HepG2 (cell line): ENCODE data around the gene TDRD5. TPM values are rescaled to one million over a fixed set of nuclear protein-coding genes. Genes with fewer than 3 reads are reported as not detected.

ENCODE experiments used
- ATAC-seq: fragments of 200-7000 bp; cut with Tn5 transposase; 3 replicates; pipeline ENCODE4 v1.9.1; 2020; ENCODE audit warnings: mild to moderate bottlenecking, moderate library complexity
- BruUV-seq: library from RNA; stranded (reverse); fragments of 400-500 nt; replicated peaks from 2 replicates; lab custom pipeline; 2021; lab: Mats Ljungman, UMichigan
- CTCF ChIA-PET: fragments of 300-600 bp; formaldehyde crosslinking; extraction: SDS; loops from one replicate; lab custom pipeline; 2021; ENCODE audit warnings: low total read pairs, inconsistent platforms, low intra/inter-chr PET ratio; lab: Yijun Ruan, JAX
- POLR2A ChIA-PET: fragments of 350-600 bp; sonication (Branson Sonifier 250); formaldehyde crosslinking; loops from one replicate; lab custom pipeline; 2020; ENCODE audit warnings: antibody characterized with exemption, inconsistent platforms; lab: Yijun Ruan, JAX
- DNase-seq: peaks from one replicate; pipeline ENCODE4 v3.0.0-alpha.2; 2015; ENCODE audit warnings: low spot score
- FAIRE-seq: peaks from 3 replicates; lab custom pipeline; 2011; peaks lifted over from hg19 to GRCh38; lab: Jason Lieb, UNC
- H2AFZ ChIP-seq: one replicate; pipeline ENCODE4 v1.6.1; 2011; ENCODE audit warnings: low read length, inconsistent platforms
- H3K27ac ChIP-seq: fragments of 300-600 bp; 3 replicates; pipeline ENCODE4 v1.8.0; 2011; ENCODE audit warnings: mixed run types, mild to moderate bottlenecking, mixed read lengths, low read length, inconsistent platforms; ENCODE audit not compliant: insufficient read depth; ENCODE audit errors: extremely low read length
- H3K27me3 ChIP-seq, 2 experiments: fragments of 200-600 bp in 1 of 2; 2 replicates in 1 of 2; 3 replicates in 1 of 2; pipeline versions ENCODE4 v1.6.0 to v1.8.0; 2011; ENCODE audit warnings: low read length in 2 of 2, mild to moderate bottlenecking in 2 of 2, moderate library complexity in 2 of 2, inconsistent platforms in 1 of 2; ENCODE audit not compliant: insufficient read depth in 2 of 2, control insufficient read depth in 1 of 2
- H3K36me3 ChIP-seq, 2 experiments: fragments of 200-600 bp in 1 of 2; replicated peaks in 1 of 2; 2 replicates in 1 of 2; 3 replicates in 1 of 2; pipeline versions ENCODE4 v1.5.1 to v1.8.0; 2011; ENCODE audit warnings: low read length in 2 of 2, inconsistent platforms in 1 of 2; ENCODE audit not compliant: insufficient read depth in 2 of 2, control insufficient read depth in 1 of 2
- H3K4me1 ChIP-seq: 2 replicates; pipeline ENCODE4 v1.5.1; 2012; ENCODE audit warnings: low read length, inconsistent platforms; ENCODE audit not compliant: insufficient read depth
- H3K4me2 ChIP-seq: 2 replicates; pipeline ENCODE4 v1.6.0; 2011; ENCODE audit warnings: low read depth, low read length, inconsistent platforms
- H3K4me3 ChIP-seq, 3 experiments: fragments of 200-600 bp in 1 of 3; sonication (generic), shearing (Covaris generic) in 1 of 3; replicated peaks in 1 of 3; 2 replicates each; pipeline ENCODE4 v1.5.1; 2011 to 2016; ENCODE audit warnings: low read length in 3 of 3, inconsistent platforms in 2 of 3, low read depth in 2 of 3, mild to moderate bottlenecking in 2 of 3, control low read depth in 1 of 3, mixed read lengths in 1 of 3; ENCODE audit not compliant: insufficient read depth in 1 of 3
- H3K79me2 ChIP-seq: one replicate; pipeline ENCODE4 v1.6.1; 2011; ENCODE audit warnings: low read length, inconsistent platforms; ENCODE audit not compliant: insufficient read depth
- H3K9ac ChIP-seq: 2 replicates; pipeline ENCODE4 v1.6.0; 2011; ENCODE audit warnings: mild to moderate bottlenecking, low read depth, low read length, inconsistent platforms; ENCODE audit not compliant: insufficient read depth
- H3K9me3 ChIP-seq: 2 replicates; pipeline ENCODE4 v1.5.1; 2012; ENCODE audit warnings: mild to moderate bottlenecking, low read length
- H4K20me1 ChIP-seq: 2 replicates; pipeline ENCODE4 v1.6.0; 2011; ENCODE audit warnings: inconsistent platforms, mild to moderate bottlenecking, low read length, moderate library complexity; ENCODE audit not compliant: insufficient read depth
- GTF2F1 ChIP-seq: fragments of 150-350 bp; IDR thresholded peaks from 2 replicates; pipeline ENCODE4 v1.6.1; 2014; ENCODE audit warnings: low read length
- MLXIP ChIP-seq: sonication (generic); formaldehyde crosslinking; IDR thresholded peaks from 2 replicates; pipeline ENCODE4 v1.9.0; 2021; ENCODE audit warnings: missing genetic modification reagents, borderline replicate concordance
- MTERF4 ChIP-seq: sonication (generic); formaldehyde crosslinking; IDR thresholded peaks from 2 replicates; pipeline ENCODE4 v1.8.0; 2023; ENCODE audit warnings: mild to moderate bottlenecking, missing genetic modification reagents
- THYN1 ChIP-seq: sonication (generic); formaldehyde crosslinking; IDR thresholded peaks from 2 replicates; pipeline ENCODE4 v1.8.1; 2023; ENCODE audit warnings: low read depth, mild to moderate bottlenecking, moderate library complexity, missing genetic modification reagents, borderline replicate concordance
- YEATS2 ChIP-seq: sonication (generic); formaldehyde crosslinking; IDR thresholded peaks from 2 replicates; pipeline ENCODE4 v1.4.0; 2020; ENCODE audit warnings: missing genetic modification reagents, borderline replicate concordance
- ZMYM2 ChIP-seq: sonication (generic); formaldehyde crosslinking; IDR thresholded peaks from 2 replicates; pipeline ENCODE4 v1.8.0; 2022; ENCODE audit warnings: mild to moderate bottlenecking, missing genetic modification reagents
- ZNF510 ChIP-seq: sonication (generic); formaldehyde crosslinking; IDR thresholded peaks from 2 replicates; pipeline ENCODE4 v1.4.0; 2020; ENCODE audit warnings: low read depth, mild to moderate bottlenecking, missing genetic modification reagents
- ZNF616 ChIP-seq: sonication (generic); formaldehyde crosslinking; IDR thresholded peaks from 2 replicates; pipeline ENCODE4 v1.5.0; 2020; ENCODE audit warnings: low read depth, mild to moderate bottlenecking, missing genetic modification reagents
- ZNF7 ChIP-seq: IDR thresholded peaks from 2 replicates; pipeline ENCODE4 v1.6.1; 2016; ENCODE audit warnings: missing biosample characterization, missing genetic modification reagents
- ZNF724P ChIP-seq: sonication (generic); formaldehyde crosslinking; IDR thresholded peaks from 2 replicates; pipeline ENCODE4 v1.8.0; 2022; ENCODE audit warnings: missing genetic modification reagents, borderline replicate concordance
- ZSCAN31 ChIP-seq: sonication (generic); formaldehyde crosslinking; IDR thresholded peaks from 2 replicates; pipeline ENCODE4 v1.5.0; 2020; ENCODE audit warnings: low read depth, mild to moderate bottlenecking, missing genetic modification reagents
- WGBS: methylation state at CpG from one replicate; pipeline ENCODE4 v1.1.6; 2017; ENCODE audit warnings: low lambda C conversion rate; 5-methylcytosine and 5-hydroxymethylcytosine counted together
- in situ Hi-C: cut with HindIII; loops from 2 replicates; pipeline ENCODE4 v1.10.0; 2017; ENCODE audit warnings: low pct_unique_long_range_greater_than_20kb; ENCODE audit not compliant: extremely low pct_ligation_motif_present
- intact Hi-C: fragments of 100-400 bp; cut with micrococcal nuclease; formaldehyde crosslinking; loops from one replicate; pipeline ENCODE4 v1.10.0; 2022; ENCODE audit not compliant: unreplicated experiment
- polyA plus RNA-seq, 8 experiments: library from polyadenylated mRNA; depleted of rRNA in 3 of 8; stranded (reverse) in 7 of 8; unstranded in 1 of 8; fragments of >200 nt; fragmentation: Illumina TruSeq in 4 of 8; extraction: Trizol in 4 of 8; gene quantifications; 2 replicates each; pipeline versions ENCODE4 v1.2.1 to v1.2.3, GENCODE V29; 2011 to 2016; ENCODE audit warnings: low read depth in 4 of 8, missing spikeins in 1 of 8, mixed read lengths in 1 of 8; ENCODE audit not compliant: insufficient read depth in 1 of 8
- total RNA-seq, 5 experiments: library from RNA; depleted of rRNA; stranded (reverse); fragments of >200 nt; fragmentation: Illumina TruSeq; extraction: Trizol; gene quantifications; 2 replicates each; pipeline ENCODE4 v1.2.3, GENCODE V29; 2016; ENCODE audit warnings: low read depth in 1 of 5

TDRD5 gene
- total and polyA plus RNA-seq, 2 of the 13 experiments (the other 11 are each of a cell fraction or from before 2014, with no cell fraction given), result not detected

- Histone ChIP-seq H3K9me3 (no peaks in the 10 kb centered on the region), H3K9ac (no peak overlapping the region), H3K79me2 (no peaks in the 10 kb centered on the region), H3K36me3 (no peaks in the 10 kb centered on the region), H3K4me3 (no peak overlapping the region), H3K4me1 (no peaks in the 10 kb centered on the region), H2AFZ (no peak overlapping the region), H3K4me2 (no peak overlapping the region), H3K27ac (no peak overlapping the region), H3K27me3 (no peaks in the 10 kb centered on the region), H4K20me1 (no peaks in the 10 kb centered on the region)
- ATAC-seq, result no peak
- TF ChIP-seq MLXIP (CRISPR knock-in tag), result no peak
- no peak for TF ChIP-seq ZNF510 (CRISPR knock-in tag)
- no peak for TF ChIP-seq GTF2F1
- no peak for TF ChIP-seq ZNF724P (CRISPR knock-in tag)
- no peak for TF ChIP-seq ZNF7 (CRISPR knock-in tag)
- TF ChIP-seq ZNF616 (CRISPR knock-in tag), result no peak
- no peak for TF ChIP-seq YEATS2
- no peak for TF ChIP-seq MTERF4 (CRISPR knock-in tag)
- no peak for TF ChIP-seq ZMYM2 (CRISPR knock-in tag)
- TF ChIP-seq THYN1 (CRISPR knock-in tag), result no peak
- TF ChIP-seq ZSCAN31 (CRISPR knock-in tag), result no peak
- no TSS peak for BruUV-seq
- no peak for FAIRE-seq
- intact Hi-C loops (no loop called here), in situ Hi-C loops (no loop called here)
- 43% methylated on average over 2 of the region's 2 CpGs for WGBS
- POLR2A ChIA-PET, result no interaction called here
- CTCF ChIA-PET, result no interaction called here
- no peak for DNase-seq
Measured at GRCh38 chr1:179630719-179631118, 39.1 kb downstream of the TDRD5 start.
